ENCODE data around the gene MRPL44. TPM values are rescaled to one million over a fixed set of nuclear protein-coding genes. Genes with fewer than 3 reads are reported as not detected.

Gene MRPL44
- total RNA-seq, 1 donor from 2014 or later, result 24.6 TPM

DNA sequence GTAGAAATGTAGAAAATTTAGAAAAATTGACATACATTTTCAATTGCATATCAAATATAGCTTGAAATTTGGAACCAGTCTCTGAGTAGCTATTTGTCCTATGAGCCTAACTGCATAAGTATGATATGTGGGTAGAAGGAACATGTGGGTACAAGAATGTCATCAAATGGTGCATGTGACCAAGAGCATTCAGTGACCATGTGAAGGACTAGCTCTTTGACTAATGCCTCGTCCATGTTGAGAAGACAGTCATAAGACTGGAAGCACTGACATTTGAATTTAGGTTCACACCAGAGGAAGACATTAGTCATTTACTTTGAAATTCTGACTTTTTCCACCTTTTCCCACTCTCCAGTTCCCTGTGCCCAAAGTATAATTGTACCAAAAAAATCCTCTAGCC, 12.6 kb downstream of the MRPL44 start:
- Mint-ChIP-seq H3K36me3 (ENCODE audit: low read depth) (peaks cover 7% of the 10 kb centered on the region), H3K27ac (ENCODE audit: unreplicated experiment) (peak overlapping the region; percentile 14), H3K4me3 (ENCODE audit: unreplicated experiment) (no peak overlapping the region), H3K9me3 (ENCODE audit: low read depth) (no peaks in the 10 kb centered on the region), H3K27me3 (ENCODE audit: low read depth) (no peaks in the 10 kb centered on the region), H3K4me1 (ENCODE audit: low read depth) (peaks cover 7% of the 10 kb centered on the region)
- TF ChIP-seq CTCF (IDR thresholded peaks at IDR 0.05), result no peak
- DNase-seq (ENCODE audit: low spot score), result no peak

DNA sequence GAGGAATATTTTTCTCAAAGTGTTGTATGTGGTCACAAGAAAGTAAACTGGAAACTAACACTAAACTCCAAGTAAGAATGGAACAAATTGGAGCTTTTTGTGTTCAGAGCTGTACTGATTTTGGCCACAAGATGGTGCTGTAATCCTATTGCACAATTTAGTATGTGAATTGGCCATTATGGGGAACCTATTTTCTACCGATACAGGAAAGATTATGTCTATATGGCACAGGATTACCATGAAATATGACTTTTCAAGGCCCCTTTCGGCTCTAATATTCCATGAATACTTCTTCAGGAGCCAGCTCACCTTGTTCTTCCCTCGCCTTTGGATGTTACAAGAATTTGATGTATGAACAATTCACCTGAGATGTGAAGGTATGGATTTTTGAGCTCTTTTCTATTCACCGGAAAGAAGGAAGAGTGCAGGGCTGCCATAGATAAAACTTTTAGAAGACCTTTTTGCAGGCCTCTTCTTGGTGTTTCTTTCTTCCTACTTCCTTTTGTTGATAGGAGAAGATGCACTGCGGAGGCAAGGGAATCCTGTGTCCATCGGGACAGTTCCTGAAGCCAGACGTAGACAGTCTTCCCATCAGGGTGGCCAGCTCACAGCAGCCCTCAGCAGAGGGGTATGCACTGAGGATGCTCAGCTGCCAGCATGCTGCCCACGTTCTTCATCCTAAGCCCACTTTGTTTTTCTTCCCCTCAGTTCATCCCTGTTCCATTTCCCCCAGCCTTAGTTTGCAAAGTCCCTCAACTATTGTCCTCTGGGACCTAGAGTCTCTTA, 13.3 kb downstream of the MRPL44 start:
- Mint-ChIP-seq H3K36me3 (ENCODE audit: low read depth) (peaks cover 7% of the 10 kb centered on the region), H3K27me3 (ENCODE audit: low read depth) (no peaks in the 10 kb centered on the region), H3K9me3 (ENCODE audit: low read depth) (no peaks in the 10 kb centered on the region), H3K4me1 (ENCODE audit: low read depth) (peaks cover 7% of the 10 kb centered on the region), H3K4me3 (ENCODE audit: unreplicated experiment) (no peak overlapping the region), H3K27ac (ENCODE audit: unreplicated experiment) (peak overlapping the region; percentile 14)
- DNase-seq (ENCODE audit: low spot score), result no peak
- TF ChIP-seq CTCF (IDR thresholded peaks at IDR 0.05), result peak; percentile 97

GRCh38 chr2:223971731-223972130, 14.5 kb downstream of the MRPL44 start:
- H3K36me3 Mint-ChIP-seq (ENCODE audit: low read depth), result peaks cover 3% of the 10 kb centered on the region
- DNase-seq (ENCODE audit: low spot score), result no peak
- no peak overlapping the region for H3K4me3 Mint-ChIP-seq (ENCODE audit: unreplicated experiment)
- H3K27ac Mint-ChIP-seq (ENCODE audit: unreplicated experiment), result no peak overlapping the region
- H3K4me1 Mint-ChIP-seq (ENCODE audit: low read depth), result peaks cover 8% of the 10 kb centered on the region
- no peak for TF ChIP-seq CTCF (IDR thresholded peaks at IDR 0.05)
- H3K27me3 Mint-ChIP-seq (ENCODE audit: low read depth), result no peaks in the 10 kb centered on the region
- no peaks in the 10 kb centered on the region for H3K9me3 Mint-ChIP-seq (ENCODE audit: low read depth)

DNA sequence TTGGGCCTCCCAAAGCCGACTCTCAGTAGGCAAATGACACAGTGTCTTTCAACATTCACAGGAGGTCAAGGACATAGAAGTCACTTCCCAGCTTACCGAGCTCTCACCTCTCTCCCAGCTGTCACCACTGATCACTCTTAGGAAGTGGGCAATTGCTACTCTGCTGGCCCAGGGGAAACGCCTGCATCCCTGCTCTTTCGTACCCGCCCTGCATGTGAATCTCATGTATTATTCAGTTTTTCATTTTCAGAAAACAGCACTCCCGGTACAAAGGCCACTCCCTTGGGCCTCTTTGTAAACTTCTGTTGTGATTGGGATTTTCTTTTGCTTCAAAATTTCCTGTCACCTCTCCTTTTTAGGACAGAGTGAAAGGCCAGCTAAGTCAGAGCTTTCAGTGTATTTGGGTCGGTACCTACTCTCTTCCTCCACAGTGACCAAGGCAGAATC, 15.4 kb downstream of the MRPL44 start:
- Mint-ChIP-seq H3K9me3 (ENCODE audit: low read depth) (no peaks in the 10 kb centered on the region), H3K36me3 (ENCODE audit: low read depth) (peaks cover 1% of the 10 kb centered on the region), H3K4me3 (ENCODE audit: unreplicated experiment) (no peak overlapping the region), H3K27ac (ENCODE audit: unreplicated experiment) (no peak overlapping the region), H3K4me1 (ENCODE audit: low read depth) (peaks cover 11% of the 10 kb centered on the region), H3K27me3 (ENCODE audit: low read depth) (no peaks in the 10 kb centered on the region)
- no peak for DNase-seq (ENCODE audit: low spot score)
- TF ChIP-seq CTCF (IDR thresholded peaks at IDR 0.05), result no peak

DNA sequence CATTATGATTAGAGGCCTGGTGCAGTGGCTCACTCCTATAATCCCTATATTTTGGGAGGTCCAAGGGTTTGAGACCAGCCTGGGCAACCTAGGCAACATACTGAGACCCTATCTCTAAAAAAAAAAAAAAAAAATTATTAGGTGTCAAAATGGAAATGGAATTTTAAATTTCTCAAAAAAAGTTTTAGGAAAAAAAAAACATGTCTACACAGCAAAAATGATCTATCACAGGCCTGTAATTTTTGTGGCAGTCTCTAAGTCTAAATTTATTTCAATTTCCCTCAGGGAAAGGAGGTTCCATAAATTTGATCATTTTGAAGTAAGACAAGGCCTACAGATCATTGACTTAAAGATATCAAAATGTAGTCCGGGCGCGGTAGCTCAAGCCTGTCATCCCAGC, 16.3 kb downstream of the MRPL44 start:
- no peaks in the 10 kb centered on the region for H3K9me3 Mint-ChIP-seq (ENCODE audit: low read depth)
- DNase-seq (ENCODE audit: low spot score), result no peak
- H3K36me3 Mint-ChIP-seq (ENCODE audit: low read depth), result peaks cover 1% of the 10 kb centered on the region
- no peak overlapping the region for H3K27ac Mint-ChIP-seq (ENCODE audit: unreplicated experiment)
- H3K4me1 Mint-ChIP-seq (ENCODE audit: low read depth), result peaks cover 11% of the 10 kb centered on the region
- no peak for TF ChIP-seq CTCF (IDR thresholded peaks at IDR 0.05)
- H3K4me3 Mint-ChIP-seq (ENCODE audit: unreplicated experiment), result no peak overlapping the region
- no peaks in the 10 kb centered on the region for H3K27me3 Mint-ChIP-seq (ENCODE audit: low read depth)

Data from chondrocyte (in vitro differentiated cells).